Right lobe of liver (tissue), 4 donors: ENCODE measurements around the gene N4BP2L2.

ENCODE experiments used
- CTCF ChIP-seq, 4 donors: fragments of 200-600 bp in 3 of 4; fragments of 450-650 bp in 1 of 4; IDR thresholded peaks; one replicate each; pipeline versions ENCODE4 v1.5.1 to v1.8.0; 2016 to 2022; ENCODE audit warnings: antibody characterized with exemption in 4 of 4, mild to moderate bottlenecking in 2 of 4
- POLR2A ChIP-seq: fragments of 450-650 bp; IDR thresholded peaks from one replicate; pipeline ENCODE4 v1.6.1; 2017; ENCODE audit warnings: antibody characterized with exemption, mild to moderate bottlenecking
- donor health status: DM: no; HTN: no; CAD: no.
- donor health status: DM: no; HTN: no; CAD: no.
- donor health status: DM: no; HTN: yes; CAD: no.

- TF ChIP-seq CTCF (IDR thresholded peaks at IDR 0.05) (no peak), POLR2A (no peak)
Observed at GRCh38 chr13:32504876-32505275, 33.7 kb downstream of the N4BP2L2 start.
